ENCODE results near the gene CNTNAP2. TPM values are rescaled to one million over a fixed set of nuclear protein-coding genes. Genes with fewer than 3 reads are reported as not detected.

CNTNAP2 gene
- total RNA-seq, 1 experiment from 2014 or later, result 0.03 TPM

GRCh38 chr7:147525325-147525724, 1408.7 kb downstream of the CNTNAP2 start:
- Histone ChIP-seq H3K36me3 (ENCODE audit: control insufficient read depth, insufficient read depth, low read length) (no peaks in the 10 kb centered on the region), H3K9me3 (ENCODE audit: control insufficient read depth, insufficient read depth, low read depth, low read length) (no peaks in the 10 kb centered on the region), H3K27ac (ENCODE audit: low read length) (no peak overlapping the region), H3K27me3 (ENCODE audit: control insufficient read depth, insufficient read depth, low read length) (no peaks in the 10 kb centered on the region), H3K4me3 (ENCODE audit: low read depth in 2 of 2, low read length in 2 of 2) (no peak overlapping the region), H3K4me1 (ENCODE audit: control insufficient read depth, insufficient read depth, low read length) (no peaks in the 10 kb centered on the region)
- no peak for DNase-seq (ENCODE audit: low read depth, low spot score)
- no peak for ATAC-seq
- in situ Hi-C loops (cut with HindIII; ENCODE audit: low pct_unique_long_range_greater_than_20kb, low sequenced_read_pairs) (no loop called here), intact Hi-C loops (cut with micrococcal nuclease; ENCODE audit: unreplicated experiment) (no loop called here)
- ChIA-PET CTCF (no interaction called here), POLR2A (no interaction called here)
- no peak for TF ChIP-seq SIN3A (IDR thresholded peaks at IDR 0.05; ENCODE audit: borderline replicate concordance, insufficient read depth, low read depth, low read length)
- no peak for TF ChIP-seq REST (IDR thresholded peaks at IDR 0.05; ENCODE audit: insufficient read depth in 1 of 2, low read depth in 2 of 2, low read length in 1 of 2)
- TF ChIP-seq CTCF (IDR thresholded peaks at IDR 0.05), result no peak
- TF ChIP-seq TCF7L2 (IDR thresholded peaks at IDR 0.05; ENCODE audit: low read depth, low read length), result no peak
- TF ChIP-seq POLR2AphosphoS5 (IDR thresholded peaks at IDR 0.05; ENCODE audit: low read depth, low read length), result no peak
- BruUV-seq (replicated peaks), result no TSS peak

GRCh38 chr7:147535701-147536111, 1419.1 kb downstream of the CNTNAP2 start:
- H3K4me1 ChIP-seq (ENCODE audit: control insufficient read depth, insufficient read depth, low read length), result no peaks in the 10 kb centered on the region
- no peak overlapping the region for H3K27ac ChIP-seq (ENCODE audit: low read length)
- ATAC-seq (no peak), DNase-seq (ENCODE audit: low read depth, low spot score) (no peak)
- intact Hi-C loops (cut with micrococcal nuclease; ENCODE audit: unreplicated experiment) (no loop called here), in situ Hi-C loops (cut with HindIII; ENCODE audit: low pct_unique_long_range_greater_than_20kb, low sequenced_read_pairs) (no loop called here)
- ChIA-PET CTCF (no interaction called here), POLR2A (no interaction called here)
- H3K9me3 ChIP-seq (ENCODE audit: control insufficient read depth, insufficient read depth, low read depth, low read length), result no peaks in the 10 kb centered on the region
- no peaks in the 10 kb centered on the region for H3K36me3 ChIP-seq (ENCODE audit: control insufficient read depth, insufficient read depth, low read length)
- TF ChIP-seq SIN3A (IDR thresholded peaks at IDR 0.05; ENCODE audit: borderline replicate concordance, insufficient read depth, low read depth, low read length) (no peak), POLR2AphosphoS5 (IDR thresholded peaks at IDR 0.05; ENCODE audit: low read depth, low read length) (no peak), CTCF (IDR thresholded peaks at IDR 0.05) (no peak), TCF7L2 (IDR thresholded peaks at IDR 0.05; ENCODE audit: low read depth, low read length) (no peak), REST (IDR thresholded peaks at IDR 0.05; ENCODE audit: insufficient read depth in 1 of 2, low read depth in 2 of 2, low read length in 1 of 2) (no peak)
- no peak overlapping the region for H3K4me3 ChIP-seq (ENCODE audit: low read depth in 2 of 2, low read length in 2 of 2)
- BruUV-seq (replicated peaks), result no TSS peak
- H3K27me3 ChIP-seq (ENCODE audit: control insufficient read depth, insufficient read depth, low read length), result no peaks in the 10 kb centered on the region
